Stimulated activated naive CD8-positive, alpha-beta T cell treated with anti-CD3 and anti-CD28 coated beads, Interleukin-15, amount 100 ng/mL, for 72 hours (primary cell): ENCODE data around the gene BET1.

ENCODE experiments used
- ATAC-seq: fragments of 150-1000 bp; cut with Tn5 transposase; 2 replicates; pipeline ENCODE4 v1.10.0; 2021; ENCODE audit warnings: mild to moderate bottlenecking, moderate library complexity
- DNase-seq, 2 donors: peaks; one replicate each; pipeline ENCODE4 v3.0.0; 2021 to 2022
- H3K27ac Mint-ChIP-seq, 2 donors: one replicate each; pipeline ENCODE4 v1.8.0; 2022; ENCODE audit warnings: mild to moderate bottlenecking in 2 of 2, mixed read lengths in 2 of 2, moderate library complexity in 2 of 2
- H3K27me3 Mint-ChIP-seq: one replicate; pipeline ENCODE4 v1.8.0; 2022; ENCODE audit warnings: mixed read lengths
- H3K4me1 Mint-ChIP-seq: one replicate; pipeline ENCODE4 v1.8.0; 2022; ENCODE audit warnings: mild to moderate bottlenecking, mixed read lengths
- H3K4me3 Mint-ChIP-seq, 2 donors: one replicate each; pipeline ENCODE4 v1.8.0; 2022; ENCODE audit warnings: mild to moderate bottlenecking in 2 of 2, mixed read lengths in 2 of 2, moderate library complexity in 1 of 2
- H3K9me3 Mint-ChIP-seq, 2 donors: one replicate each; pipeline ENCODE4 v1.8.0; 2022; ENCODE audit warnings: mixed read lengths in 2 of 2

Gene BET1

DNA sequence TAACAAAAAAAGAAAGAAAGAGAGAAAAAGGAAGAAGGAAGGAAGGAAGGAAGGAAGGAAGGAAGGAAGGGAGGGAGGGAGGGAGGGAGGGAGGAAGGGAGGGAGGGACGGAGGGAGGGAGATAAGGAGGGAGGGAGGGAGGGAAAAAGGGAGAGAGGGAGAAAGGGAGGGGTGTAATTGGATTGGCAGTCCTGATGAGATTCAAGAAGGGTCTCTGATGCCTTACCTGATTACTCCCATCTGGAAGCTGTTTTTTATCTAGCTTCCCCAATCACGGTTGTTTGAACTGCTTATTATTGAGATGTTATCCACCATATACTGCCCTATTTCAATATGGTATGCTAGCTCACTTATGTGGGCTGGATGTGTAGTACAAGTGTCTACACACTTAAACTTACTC, 55.3 kb downstream of the BET1 start:
- peaks cover 5% of the 10 kb centered on the region for H3K27me3 Mint-ChIP-seq
- no peak for ATAC-seq
- no peak overlapping the region for H3K4me3 Mint-ChIP-seq

GRCh38 chr7:93948106-93948505, 56.0 kb downstream of the BET1 start:
- Mint-ChIP-seq H3K4me3 (no peak overlapping the region), H3K4me1 (no peaks in the 10 kb centered on the region), H3K27ac (no peak overlapping the region), H3K9me3 (no peaks in the 10 kb centered on the region), H3K27me3 (peaks cover 13% of the 10 kb centered on the region)
- ATAC-seq (no peak), DNase-seq (no peak)

More for the DNA sequence above, 55.3 kb downstream of the BET1 start:
- no peaks in the 10 kb centered on the region for H3K4me1 Mint-ChIP-seq
- H3K9me3 Mint-ChIP-seq = no peaks in the 10 kb centered on the region
- DNase-seq = no peak
- no peak overlapping the region for H3K27ac Mint-ChIP-seq

DNA sequence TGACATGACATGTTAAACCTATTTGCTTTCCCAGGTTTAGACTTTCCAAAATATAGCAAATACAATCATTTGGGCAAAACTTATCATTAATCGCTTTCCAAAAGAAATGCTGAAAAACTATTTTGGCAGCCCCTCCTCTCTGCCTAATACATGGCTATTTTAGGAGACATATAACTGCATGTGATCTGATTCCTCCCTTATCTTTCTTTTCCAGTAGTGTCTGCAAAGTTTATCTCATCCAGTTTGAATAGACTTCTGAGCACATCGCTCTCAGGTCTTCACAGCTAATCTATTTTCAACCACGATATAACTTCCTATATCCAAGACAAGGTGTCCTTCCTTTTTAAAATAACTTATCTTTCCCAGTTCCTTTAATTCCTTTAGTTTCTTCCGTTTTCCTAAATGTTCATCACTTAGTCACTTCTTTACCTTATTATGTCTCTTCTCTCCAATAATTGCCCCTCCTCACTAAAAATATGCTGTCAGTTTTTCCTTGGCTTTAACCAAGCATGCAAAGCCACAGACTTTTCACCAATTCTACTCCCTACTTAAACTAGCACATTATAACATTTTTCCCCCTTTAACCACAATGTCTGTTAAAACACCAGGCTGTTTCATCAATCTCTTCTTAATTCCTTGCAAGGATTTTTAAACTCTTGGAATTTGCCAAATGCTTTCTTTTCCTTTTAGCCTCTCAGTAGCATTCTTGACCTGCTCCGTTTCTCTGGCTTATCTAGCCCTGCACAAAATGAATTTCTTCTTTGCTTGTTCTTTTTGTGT, 58.2 kb downstream of the BET1 start:
- no peak for ATAC-seq
- no peak for DNase-seq
- Mint-ChIP-seq H3K27ac (no peak overlapping the region), H3K4me3 (no peak overlapping the region), H3K4me1 (no peaks in the 10 kb centered on the region), H3K27me3 (peaks cover 16% of the 10 kb centered on the region), H3K9me3 (no peaks in the 10 kb centered on the region)

DNA sequence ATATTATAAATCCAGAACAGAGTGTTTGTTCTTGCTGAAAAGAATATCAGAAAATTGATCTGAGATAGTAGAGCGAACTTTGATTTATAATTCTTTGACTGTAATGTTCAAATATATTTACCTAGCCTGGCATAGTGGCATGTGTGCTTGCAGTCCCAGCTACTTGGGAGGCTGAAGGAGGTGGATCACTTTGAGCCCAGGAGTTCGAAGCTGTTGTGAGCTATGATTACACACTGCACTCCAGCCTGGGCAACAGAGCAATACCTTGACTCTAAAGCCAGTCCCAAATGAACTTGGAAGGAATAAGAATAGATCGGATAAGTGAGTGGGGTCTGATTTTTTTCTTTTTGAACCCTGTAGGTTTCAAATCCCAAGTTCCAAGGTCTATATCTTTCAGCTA, 59.1 kb downstream of the BET1 start:
- no peaks in the 10 kb centered on the region for H3K9me3 Mint-ChIP-seq

GRCh38 chr7:93944673-93945072, 59.5 kb downstream of the BET1 start:
- Mint-ChIP-seq H3K27ac (no peak overlapping the region), H3K4me3 (no peak overlapping the region), H3K27me3 (peaks cover 22% of the 10 kb centered on the region), H3K9me3 (no peaks in the 10 kb centered on the region), H3K4me1 (no peaks in the 10 kb centered on the region)
- ATAC-seq (no peak), DNase-seq (no peak)

More for the DNA sequence above, 59.1 kb downstream of the BET1 start:
- H3K27ac Mint-ChIP-seq = no peak overlapping the region
- no peaks in the 10 kb centered on the region for H3K4me1 Mint-ChIP-seq
- DNase-seq (no peak), ATAC-seq (no peak)
- H3K4me3 Mint-ChIP-seq = no peak overlapping the region
- H3K27me3 Mint-ChIP-seq = peaks cover 18% of the 10 kb centered on the region

DNA sequence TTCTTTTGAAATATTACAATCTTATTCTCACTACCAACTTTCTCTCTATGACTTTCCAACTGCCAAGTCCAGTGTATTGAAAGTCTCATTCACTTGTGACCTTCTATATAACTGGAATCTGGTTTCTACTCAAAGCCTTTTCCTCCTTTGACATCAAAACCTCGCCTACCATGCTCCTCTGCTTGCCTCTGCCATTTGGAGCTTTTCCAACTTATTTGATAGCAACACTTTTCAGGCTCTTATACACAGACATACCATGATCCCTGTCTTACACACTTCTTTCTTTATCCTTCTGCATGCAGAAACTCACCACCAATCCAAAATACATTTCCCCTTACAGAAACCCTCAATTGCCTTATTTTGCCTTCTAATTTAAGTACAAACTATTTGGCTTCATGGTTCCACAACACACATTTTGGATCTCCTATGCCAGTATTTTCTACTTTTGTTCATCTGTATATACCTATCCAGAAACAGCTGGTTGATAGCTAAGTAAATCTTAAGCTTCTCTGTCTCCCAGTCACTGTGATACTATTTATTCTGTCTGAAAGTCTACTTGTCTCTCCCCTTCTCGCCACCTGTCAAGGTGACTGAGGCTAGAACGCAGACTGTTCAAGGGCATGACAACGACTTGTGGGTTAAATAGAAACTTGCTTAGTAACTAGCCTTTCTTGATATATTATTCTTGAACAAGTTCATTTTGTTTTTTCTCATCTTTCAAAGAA, 60.2 kb downstream of the BET1 start:
- Mint-ChIP-seq H3K4me1 (no peaks in the 10 kb centered on the region), H3K27me3 (peaks cover 25% of the 10 kb centered on the region), H3K9me3 (no peaks in the 10 kb centered on the region), H3K27ac (no peak overlapping the region), H3K4me3 (no peak overlapping the region)
- ATAC-seq (no peak), DNase-seq (no peak)
